Mesenteric fat pad (tissue), 1 donor: ENCODE results near the gene SLC39A8. TPM values are rescaled to one million over a fixed set of nuclear protein-coding genes. Genes with fewer than 3 reads are reported as not detected.

Source experiments
- DNase-seq: peaks from one replicate; pipeline ENCODE4 v3.0.0-alpha.2; 2020; ENCODE audit warnings: low spot score
- total RNA-seq: library from RNA; stranded (reverse); fragmentation: NEBNext Ultra II Directional; extraction: Animal tissue kit (Norgen Biotek cat#: 25700); gene quantifications from one replicate; pipeline ENCODE4 v1.2.1, GENCODE V29; 2021
- donor health status: DM: yes; HTN: yes; CAD: no.

SLC39A8 gene
- total RNA-seq, 1 donor from 2014 or later: 22.7 TPM

DNA sequence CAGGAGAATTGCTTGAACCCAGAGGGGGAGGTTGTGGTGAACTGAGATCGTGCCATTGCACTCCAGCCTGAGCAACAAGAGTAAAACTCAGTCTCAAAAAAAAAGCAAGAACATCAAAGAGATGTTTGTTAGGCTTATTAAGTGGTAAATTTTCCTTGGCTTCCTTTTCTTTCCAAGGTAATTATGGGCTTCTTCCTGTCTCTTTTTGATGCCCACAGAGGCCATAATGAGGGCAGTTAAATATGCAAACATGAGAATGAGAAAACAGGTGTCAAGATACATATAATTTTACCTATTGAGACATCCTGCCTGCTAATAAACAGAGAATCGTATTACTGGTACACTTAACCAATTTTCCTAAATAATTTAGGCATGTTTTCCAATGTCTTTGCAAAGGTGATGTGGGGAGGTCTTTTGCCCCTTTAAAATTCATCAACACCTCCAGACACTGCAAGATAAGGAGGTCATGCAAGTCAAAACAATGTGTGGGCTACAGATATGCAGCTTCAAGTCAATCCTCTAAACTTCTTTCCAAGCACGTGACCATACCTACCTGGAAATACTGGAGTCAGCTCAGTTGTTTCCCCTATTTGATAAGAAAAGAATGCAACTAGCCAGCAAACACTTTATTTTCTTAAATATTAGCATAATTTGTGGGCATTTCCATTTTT is 2.7 kb downstream of the SLC39A8 start:
- no peak for DNase-seq

DNA sequence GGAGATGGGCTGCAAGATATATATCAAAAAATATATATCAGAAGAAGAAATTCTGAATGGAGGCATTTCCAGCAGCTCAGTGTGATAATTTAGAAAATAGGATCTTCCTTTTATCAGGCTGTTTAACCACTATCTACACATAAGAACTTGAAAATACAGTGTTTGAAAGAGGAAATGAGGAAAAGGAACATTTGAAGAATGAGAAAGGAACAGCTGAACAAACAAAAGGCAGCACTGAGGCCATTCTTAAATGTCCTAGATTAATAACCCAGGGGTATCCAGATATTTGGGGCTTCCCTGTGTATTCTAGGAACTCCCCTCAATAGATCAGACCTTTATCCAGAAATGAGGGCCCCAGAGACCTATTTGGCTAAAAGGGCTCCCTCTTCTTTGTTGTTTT is 4.1 kb downstream of the SLC39A8 start:
- DNase-seq: no peak

DNA sequence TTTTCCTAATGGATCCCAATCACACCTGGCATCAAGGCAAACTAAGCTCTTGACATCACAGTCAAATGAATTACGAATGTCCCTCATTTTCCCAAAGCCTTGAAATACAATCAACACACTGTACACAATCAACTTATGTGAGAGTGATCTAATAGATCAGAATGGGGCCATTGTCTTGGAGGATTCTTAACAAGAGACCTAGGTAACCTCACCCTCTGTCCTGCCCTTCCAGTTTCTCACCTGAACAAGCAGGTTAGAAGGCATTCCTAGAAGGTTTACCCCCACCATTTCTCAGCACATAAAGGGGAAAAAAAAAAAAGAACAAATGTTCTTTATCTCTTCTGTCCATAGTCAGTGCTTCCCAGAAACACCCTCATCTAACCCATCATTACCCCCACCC is 6.3 kb downstream of the SLC39A8 start:
- DNase-seq: no peak

DNA sequence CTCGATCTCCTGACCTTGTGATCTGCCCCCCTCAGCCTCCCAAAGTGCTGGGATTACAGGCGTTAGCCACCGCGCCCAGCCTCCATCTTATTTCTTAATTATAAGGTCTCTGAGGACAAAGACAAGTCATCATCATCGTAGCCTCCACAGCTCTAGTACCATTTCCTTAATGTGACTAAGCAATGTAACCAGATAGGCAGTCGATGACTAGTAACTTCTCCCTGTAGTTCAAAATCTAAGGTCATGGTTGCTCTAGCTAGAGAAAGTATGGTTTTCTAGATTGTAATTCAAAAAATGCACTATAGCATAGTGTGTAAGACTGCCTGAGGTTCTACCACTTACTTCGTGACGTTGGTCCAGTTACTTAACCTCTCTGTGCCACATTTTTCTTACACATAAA is 6.9 kb downstream of the SLC39A8 start:
- no peak for DNase-seq

DNA sequence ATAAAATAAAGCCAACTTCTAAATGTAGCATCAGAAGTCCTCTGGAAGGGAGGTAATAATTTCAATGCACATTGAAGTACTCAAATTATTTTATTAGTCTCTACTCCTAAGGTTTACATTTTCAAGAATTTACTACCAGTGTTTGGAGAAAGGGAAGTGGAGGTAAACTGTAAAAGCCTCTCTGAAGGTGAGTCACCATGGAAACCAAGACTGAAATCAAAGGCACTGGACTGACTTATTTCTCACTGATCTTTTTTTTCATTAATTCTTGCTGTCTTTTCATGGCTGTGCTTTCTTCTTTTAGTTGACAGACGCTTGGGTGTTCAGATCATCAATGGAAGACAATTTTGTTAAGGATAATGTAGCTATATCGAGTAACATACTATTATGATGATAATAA is 9.7 kb downstream of the SLC39A8 start:
- DNase-seq: no peak

DNA sequence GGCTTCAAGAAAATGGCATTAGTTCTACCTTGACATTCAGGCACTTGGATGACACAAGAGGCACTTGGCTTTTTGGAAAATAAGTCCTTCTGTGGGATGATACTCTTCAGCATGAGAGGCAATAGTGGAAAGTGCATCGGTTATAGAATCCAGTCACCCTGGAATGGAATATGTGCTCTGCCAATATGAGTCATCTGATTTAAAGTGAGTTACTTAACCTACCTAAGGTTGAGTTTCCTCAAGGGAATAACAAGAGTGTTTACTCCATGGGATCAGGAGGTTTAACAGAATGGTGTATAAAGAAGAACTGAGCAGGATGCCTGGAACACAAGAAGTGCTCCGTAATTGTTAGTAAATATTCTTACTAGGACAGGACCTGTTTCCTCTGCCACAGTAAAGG is 10.7 kb downstream of the SLC39A8 start:
- DNase-seq: no peak

DNA sequence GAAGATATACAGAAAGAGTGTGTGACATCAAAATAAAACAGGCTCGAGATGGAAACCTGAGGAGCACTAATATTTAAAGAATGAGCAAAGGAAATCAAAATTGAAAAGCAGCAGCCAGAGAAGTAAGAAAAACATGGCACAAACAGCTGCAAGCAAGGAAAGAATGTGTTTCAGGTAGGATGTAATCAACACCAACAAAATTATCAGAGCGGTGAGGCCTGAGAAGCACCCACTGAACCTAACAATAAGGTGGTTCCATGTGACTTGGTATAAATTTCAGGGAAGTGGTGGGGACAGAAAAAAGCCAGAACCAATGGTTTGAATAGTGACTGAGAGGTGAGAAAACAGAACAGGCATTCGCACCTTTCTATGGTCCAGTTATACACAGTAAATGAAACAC is 11.5 kb downstream of the SLC39A8 start:
- DNase-seq: no peak

DNA sequence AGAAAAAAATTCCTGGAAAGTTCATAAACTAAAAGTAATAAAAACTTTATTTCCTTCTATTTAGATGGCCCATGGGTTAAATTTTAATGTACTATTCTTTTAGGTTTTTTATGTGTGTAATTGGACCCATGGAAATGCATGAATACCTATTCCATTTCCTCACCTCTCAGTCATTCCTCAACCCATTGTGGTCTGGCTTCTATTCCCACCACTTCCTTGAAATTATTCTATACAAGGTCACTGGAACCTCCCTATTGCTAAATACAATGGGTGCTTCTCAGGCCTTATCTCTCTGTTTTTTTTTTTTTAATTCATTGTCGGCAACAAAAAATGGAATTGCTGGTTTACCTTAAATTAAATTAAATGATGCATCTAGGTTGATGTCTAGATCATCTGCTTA is 17.2 kb downstream of the SLC39A8 start:
- DNase-seq: no peak

DNA sequence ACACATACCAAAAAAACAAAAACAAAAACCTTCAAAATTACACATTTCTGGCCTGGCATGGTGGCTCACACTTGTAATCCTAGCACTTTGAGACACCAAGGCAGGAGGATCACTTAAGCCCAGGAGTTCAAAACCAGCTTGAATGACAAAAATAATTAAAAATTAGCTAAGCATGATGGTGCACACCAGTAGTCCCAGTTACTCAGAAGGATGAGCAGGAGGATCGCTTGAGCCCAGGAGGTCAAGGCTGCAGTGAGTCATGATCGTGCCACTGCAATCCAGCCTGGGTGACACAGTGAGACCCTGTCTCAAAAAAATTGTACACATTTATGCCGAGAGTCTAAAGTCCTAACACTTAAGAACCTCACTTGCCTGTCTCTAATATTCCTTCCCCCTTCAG is 18.3 kb downstream of the SLC39A8 start:
- DNase-seq: no peak

DNA sequence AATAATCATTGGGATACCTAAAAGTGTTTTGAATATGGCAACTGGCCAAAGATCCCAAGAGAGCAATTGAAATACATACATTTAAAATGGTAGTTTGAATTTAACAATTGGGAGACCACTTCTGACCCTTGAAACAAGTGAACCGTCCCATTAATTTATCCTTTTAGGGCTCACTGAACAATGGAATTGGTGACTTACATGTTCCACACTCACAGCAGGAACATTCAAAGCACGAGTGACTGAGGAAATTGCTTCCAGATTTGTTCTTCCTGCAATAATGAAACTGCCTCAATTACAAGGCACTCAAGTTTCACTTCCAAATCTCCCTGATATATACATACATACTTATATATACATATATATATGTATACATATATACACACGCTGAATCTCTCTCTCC is 20.6 kb downstream of the SLC39A8 start:
- DNase-seq: no peak

DNA sequence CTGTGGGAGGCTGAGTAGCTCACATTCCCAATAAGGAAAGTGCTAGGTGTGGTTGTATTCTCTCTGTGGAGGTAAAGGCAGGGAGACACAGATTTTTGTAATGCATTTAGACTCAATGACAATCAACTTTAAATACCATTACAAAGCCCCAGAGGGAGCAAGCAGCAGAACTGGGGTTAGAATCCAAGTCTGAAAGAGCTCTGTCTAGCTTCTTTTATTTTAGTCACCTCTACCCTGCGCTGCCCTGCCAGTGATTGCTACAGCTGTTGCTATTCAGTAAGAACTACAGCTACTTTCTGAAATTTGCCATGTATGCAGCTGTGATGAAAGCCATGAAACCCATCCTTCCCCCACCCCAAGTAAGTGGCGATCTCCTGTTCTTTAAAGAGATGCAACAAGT is 22.5 kb downstream of the SLC39A8 start:
- no peak for DNase-seq

DNA sequence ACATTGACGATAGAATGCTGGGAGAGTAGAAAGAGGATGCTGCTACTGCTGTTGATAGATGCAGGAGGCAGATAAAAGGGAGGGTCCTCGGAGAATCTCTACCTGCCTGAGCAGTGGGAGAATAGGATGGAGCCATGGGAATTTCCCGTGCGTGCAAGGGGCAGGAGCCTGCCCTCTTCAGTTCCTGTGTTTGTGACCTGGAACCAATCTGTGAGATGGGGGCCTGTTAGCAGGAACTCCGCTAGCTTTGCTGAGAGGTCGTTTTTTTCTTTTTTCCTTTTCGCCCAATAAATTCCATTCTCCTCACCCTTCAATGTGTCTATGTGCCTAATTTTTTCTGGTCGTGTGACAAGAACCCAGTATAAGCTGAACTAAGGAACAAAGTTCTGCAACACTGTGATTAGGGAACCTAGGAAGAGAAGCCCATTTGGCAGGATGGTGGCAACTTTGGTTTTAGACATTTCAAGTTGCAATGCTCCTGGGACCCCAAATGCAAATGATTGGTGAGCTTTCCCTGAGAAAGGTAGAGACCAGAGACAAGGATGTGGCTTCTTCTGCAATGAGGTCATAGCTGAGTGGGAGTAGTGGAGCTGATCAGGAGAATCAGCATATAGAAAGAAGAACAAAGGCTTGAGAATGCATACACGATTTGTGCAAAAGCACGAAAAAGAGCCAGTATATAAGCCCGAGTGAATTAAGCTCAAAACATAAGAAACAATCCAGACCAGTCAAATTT is 23.9 kb downstream of the SLC39A8 start:
- DNase-seq: no peak

DNA sequence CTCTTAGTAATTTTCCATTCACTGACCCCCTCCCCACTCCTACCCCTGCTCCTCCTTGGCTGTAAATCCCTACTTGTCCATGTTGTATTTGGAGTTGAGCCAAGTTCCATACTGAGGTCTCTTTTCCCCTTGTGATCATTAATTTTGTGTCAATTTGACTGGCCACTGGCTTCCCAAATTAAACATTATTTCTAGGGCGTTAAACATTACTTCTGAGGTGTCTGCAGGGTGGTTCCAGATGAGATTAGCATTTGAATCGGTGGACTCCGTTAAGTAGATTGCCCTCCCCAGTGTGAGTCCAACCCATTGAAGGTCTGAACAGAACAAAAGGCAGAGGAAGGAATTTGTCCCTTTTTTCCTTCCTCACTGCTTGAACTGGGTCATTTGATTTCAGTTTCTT is 25.7 kb downstream of the SLC39A8 start:
- no peak for DNase-seq

DNA sequence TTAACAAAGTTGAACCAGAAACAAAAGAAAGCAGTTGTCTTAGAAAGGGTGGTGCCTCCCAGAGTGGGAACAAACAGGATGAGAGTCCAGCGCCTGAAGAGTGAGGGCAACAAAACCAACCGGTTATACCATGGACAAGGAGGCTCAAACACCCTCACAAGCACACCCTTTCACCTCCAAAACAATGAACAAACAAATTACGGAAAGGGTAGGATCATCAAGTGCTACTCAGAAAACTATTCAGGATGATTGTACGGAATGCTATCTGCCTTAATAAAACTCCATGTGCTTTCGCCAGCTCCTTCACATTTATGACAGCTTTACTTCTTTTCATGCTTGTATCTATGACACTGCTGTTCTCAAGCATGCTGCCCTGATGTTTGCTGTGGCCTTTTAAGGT is 26.8 kb downstream of the SLC39A8 start:
- DNase-seq: no peak

DNA sequence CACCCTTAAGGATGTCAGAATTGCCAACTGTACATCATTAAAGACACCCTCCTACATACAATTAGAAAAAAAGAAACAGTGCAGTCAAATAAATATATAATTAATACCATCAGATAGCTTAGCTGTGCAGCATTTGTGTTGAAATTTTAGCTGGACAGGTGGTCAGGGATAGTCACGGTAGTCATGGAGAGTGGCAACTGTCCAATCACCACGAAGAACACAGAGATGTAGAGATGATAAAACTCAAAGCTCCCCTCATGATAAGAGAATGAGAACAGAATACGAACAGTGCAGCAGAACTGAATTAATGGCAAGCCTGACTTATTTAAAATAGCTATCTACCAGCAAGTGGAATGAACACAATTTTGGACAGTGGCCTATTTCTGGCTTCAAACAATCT is 27.2 kb downstream of the SLC39A8 start:
- DNase-seq: no peak

DNA sequence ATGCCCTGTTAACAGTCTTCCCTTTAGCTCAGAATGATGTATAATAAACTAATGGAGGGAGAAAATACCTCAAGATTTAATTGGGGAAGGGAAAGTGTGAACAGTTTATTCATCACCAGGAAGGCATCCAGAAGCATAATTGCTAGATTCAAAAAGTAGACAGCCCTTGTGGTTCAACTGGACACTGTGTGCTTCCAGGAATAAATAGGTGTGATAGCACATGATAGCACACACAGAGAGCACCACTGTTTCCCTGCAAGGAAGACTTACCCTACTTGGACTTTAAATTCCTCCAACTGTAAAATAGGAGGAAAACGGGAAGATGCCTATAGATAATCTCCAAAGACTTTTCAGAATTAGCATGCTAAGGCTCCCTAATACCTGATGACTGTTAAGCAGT is 27.8 kb downstream of the SLC39A8 start:
- DNase-seq: no peak

DNA sequence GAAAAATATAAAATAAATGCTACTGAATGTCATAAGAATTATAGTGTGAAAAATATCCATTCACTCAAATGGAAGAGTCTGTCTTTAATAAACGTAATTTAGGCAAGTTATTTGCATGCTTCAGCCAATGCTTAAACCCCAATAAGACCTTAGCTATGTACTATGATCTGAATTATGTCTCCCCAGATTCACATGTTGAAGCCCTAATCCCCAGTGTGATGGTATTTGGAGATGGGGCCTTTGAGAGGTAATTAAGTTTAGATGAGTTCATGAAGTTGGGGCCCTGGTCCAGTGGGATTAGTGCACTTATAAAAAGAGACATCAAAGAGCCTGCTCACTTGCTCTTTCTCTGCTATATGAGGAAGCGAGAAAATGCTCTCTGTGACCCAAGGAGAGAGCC is 28.7 kb downstream of the SLC39A8 start:
- DNase-seq: no peak

DNA sequence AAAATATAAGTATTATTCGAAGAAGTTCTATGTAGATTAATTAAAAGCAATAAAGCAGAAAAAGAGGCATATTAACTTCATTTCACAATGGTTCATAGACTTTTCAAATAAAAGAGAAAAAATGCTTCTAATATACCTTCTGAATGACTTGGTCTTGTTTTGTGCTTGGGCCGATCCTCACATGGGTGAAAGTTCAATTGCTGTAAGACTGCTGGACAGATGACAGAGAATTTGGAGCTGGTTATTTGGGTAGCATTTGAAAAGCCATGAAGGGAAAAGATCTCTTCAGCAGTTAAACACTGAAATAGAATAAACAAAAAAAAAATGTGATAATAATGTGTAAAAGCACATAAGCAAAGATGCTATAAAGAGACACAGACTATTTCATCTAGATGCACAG is 29.8 kb downstream of the SLC39A8 start:
- no peak for DNase-seq

DNA sequence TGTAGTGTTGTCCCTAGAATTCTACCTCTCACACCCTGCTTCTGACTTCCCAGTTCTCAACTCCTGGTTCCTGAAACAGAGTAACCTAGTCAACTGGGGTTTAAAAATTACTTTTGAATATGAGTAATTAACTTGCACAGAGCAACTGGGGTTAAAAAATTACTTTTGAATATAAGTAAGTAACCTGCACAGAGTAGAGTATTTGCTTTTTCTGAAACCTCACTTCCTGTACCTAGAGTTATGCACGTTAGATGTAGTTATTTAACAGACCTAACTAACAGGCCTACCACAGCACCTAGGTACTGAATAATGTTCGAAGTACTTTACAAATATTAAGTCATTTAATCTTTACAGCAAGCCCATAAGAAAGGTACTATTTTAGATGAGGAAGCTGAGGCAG is 32.9 kb downstream of the SLC39A8 start:
- DNase-seq: no peak

DNA sequence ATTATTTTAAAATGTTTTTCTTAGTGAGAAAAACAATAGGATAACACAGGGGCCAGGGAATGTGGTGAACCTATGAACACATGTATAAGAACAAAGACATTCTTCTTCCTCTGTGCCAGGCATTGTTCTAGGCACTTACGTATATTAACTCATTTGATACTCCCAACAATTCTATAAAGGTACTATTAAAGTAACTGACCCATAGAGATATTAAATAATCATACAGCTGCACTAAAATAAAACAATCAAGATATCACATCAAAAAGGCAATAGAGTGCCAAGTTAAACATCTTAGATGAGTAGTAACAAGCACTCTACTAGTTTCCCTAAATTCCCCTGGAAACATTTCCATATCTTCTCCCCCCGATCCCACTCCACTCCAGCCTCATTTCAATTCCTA is 33.4 kb downstream of the SLC39A8 start:
- DNase-seq: no peak

DNA sequence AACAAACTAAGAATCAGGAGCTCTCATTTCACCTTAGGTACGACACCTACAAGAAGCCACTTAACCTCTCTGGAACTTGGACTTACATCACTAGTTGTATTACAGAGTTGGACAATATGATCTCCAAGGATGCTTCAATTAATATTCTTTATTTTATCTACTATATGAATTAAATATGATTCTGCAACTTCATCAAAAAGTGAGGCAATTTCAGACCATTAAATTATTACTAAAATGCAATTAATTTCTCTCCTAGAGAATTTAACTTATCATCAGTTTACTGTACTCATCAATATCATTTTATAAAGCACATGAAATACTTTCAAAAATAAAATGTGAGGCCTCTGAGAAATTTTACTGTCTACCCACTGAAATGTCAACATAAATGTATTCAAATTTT is 33.9 kb downstream of the SLC39A8 start:
- no peak for DNase-seq

DNA sequence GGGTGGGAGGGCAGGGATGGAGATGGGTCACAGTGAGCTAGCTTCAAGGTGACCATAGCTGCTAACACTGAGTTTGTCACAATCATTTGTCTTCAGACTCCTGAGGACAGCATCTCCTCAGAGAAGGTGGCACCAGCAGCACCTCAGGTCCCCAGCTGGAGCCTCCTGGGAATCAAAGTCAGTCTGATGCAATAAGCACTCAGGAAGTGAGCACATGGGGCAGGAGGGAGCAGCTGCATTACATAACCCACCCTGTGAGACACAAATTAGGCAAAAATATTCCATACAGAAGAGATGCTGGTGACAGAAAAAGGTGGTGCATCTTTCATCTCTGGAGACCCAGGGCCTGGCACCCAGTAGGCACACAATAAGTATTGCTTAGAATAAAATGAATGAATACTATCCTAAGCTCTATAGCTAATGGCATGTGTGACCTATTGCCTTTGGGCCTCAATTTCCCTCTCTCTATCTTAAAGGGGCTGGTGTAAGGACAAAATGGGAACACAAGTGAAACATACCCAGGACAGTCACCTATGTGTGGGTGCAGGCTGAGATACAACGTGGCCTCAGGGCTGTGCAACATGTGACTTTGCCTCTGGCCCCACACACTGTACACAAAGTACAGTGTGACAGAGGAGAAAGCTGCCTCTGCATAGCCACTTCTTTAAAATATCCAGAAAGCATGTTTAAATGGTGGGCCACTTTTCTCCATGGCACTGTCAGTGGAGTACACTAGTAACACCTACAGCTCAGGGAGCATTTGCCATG is 37.1 kb downstream of the SLC39A8 start:
- no peak for DNase-seq

DNA sequence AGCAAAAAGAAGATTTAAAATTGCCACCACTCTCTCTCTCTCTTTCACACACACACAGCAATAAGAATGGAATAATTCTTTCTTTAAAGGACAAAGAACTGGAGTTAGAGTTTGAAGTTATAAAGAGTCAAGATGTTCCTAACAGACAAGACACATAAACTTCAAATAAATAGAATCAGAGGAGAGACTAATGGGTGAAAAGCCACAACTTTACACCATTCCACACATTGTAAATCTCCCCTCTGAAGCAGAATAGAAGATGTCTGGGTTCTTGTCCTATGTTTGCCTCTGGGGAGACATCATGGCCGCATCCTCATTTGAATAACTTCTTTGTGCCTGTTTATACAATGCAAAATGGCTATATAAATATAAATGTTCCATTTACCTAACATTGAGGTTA is 39.6 kb downstream of the SLC39A8 start:
- DNase-seq: no peak
